ENCODE measurements around the gene ARHGEF16.

- TF ChIP-seq CTCF (IDR thresholded peaks at IDR 0.05): no peak
- no peak for TF ChIP-seq POLR2A (IDR thresholded peaks at IDR 0.05)
Measured at GRCh38 chr1:3457910-3458883, 3.7 kb downstream of the ARHGEF16 start.

Data from body of pancreas (tissue), 4 donors.